AG04450 (cell line): Measurements from ENCODE around the gene TEX29. TPM values are rescaled to one million over a fixed set of nuclear protein-coding genes. Genes with fewer than 3 reads are reported as not detected.

ENCODE experiments used
- CTCF ChIA-PET: fragments of 300-600, 350-600 bp; formaldehyde crosslinking; extraction: SDS; loops from one replicate; lab custom pipeline; 2022; ENCODE audit warnings: antibody characterized with exemption, inconsistent platforms; lab: Charles Lee
- POLR2A ChIA-PET: fragments of 350-600 bp; formaldehyde crosslinking; extraction: SDS; loops from one replicate; lab custom pipeline; 2021; ENCODE audit warnings: antibody characterized with exemption, inconsistent platforms; lab: Yijun Ruan, JAX
- DNase-seq: peaks from one replicate; pipeline ENCODE4 v3.0.0-alpha.2; 2011; ENCODE audit warnings: low read depth, low spot score
- H3K27ac ChIP-seq: one replicate; pipeline ENCODE4 v1.5.1; 2012; ENCODE audit warnings: low read depth, low read length, control low read depth
- H3K27me3 ChIP-seq: one replicate; pipeline ENCODE4 v1.6.0; 2012; ENCODE audit warnings: low read length; ENCODE audit not compliant: control insufficient read depth, insufficient read depth
- H3K4me3 ChIP-seq: 2 replicates; pipeline ENCODE4 v1.5.1; 2011; ENCODE audit warnings: mild to moderate bottlenecking, low read depth, low read length, control low read depth
- H3K9me3 ChIP-seq: 2 replicates; pipeline ENCODE4 v1.5.1; 2012; ENCODE audit warnings: low read length; ENCODE audit not compliant: control insufficient read depth, insufficient read depth
- CTCF ChIP-seq: IDR thresholded peaks from 2 replicates; pipeline ENCODE4 v1.5.1; 2011; ENCODE audit warnings: low read depth, low read length, control low read depth, inconsistent platforms
- polyA plus RNA-seq: library from polyadenylated mRNA; depleted of rRNA; stranded (reverse); fragments of >200 nt; gene quantifications from 2 replicates; pipeline ENCODE4 v1.2.3, GENCODE V29; 2011

TEX29 gene
- polyA plus RNA-seq, 1 experiment, result 6.1 TPM

- POLR2A ChIA-PET, result no interaction called here
- H3K9me3 ChIP-seq, result peaks cover 6% of the 10 kb centered on the region; the same call in 1 of the 2 replicates
Observed at GRCh38 chr13:111287201-111287600, 33.2 kb upstream of the TEX29 start.

GRCh38 chr13:111288276-111288675, 32.2 kb upstream of the TEX29 start:
- ChIA-PET CTCF (interaction anchor here (0.6 kb wide), 1 partner anchor 325 kb away, joined by 3 read pairs; no protein-coding TSS in a partner anchor), POLR2A (no interaction called here)
- no peaks in the 10 kb centered on the region for H3K27me3 ChIP-seq
- H3K9me3 ChIP-seq, result no peaks in the 10 kb centered on the region; the same call in 1 of the 2 replicates
- no peak for DNase-seq
- peak overlapping the region; percentile 11 for H3K27ac ChIP-seq
- no peak overlapping the region for H3K4me3 ChIP-seq
- no peak for TF ChIP-seq CTCF

More at GRCh38 chr13:111287201-111287600, 33.2 kb upstream of the TEX29 start:
- no peak for DNase-seq
- CTCF ChIA-PET, result no interaction called here
- H3K27ac ChIP-seq, result no peak overlapping the region
- TF ChIP-seq CTCF, result no peak
- H3K27me3 ChIP-seq, result no peaks in the 10 kb centered on the region
- no peak overlapping the region for H3K4me3 ChIP-seq

- no peak for TF ChIP-seq CTCF
- ChIA-PET POLR2A (no interaction called here), CTCF (no interaction called here)
Observed at GRCh38 chr13:111289251-111289650, 31.2 kb upstream of the TEX29 start.

GRCh38 chr13:111291908-111292307, 28.5 kb upstream of the TEX29 start:
- CTCF ChIA-PET, result no interaction called here

More at GRCh38 chr13:111289251-111289650, 31.2 kb upstream of the TEX29 start:
- H3K27me3 ChIP-seq, result no peaks in the 10 kb centered on the region
- DNase-seq, result no peak
- no peaks in the 10 kb centered on the region; the same call in 1 of the 2 replicates for H3K9me3 ChIP-seq
- H3K4me3 ChIP-seq, result no peak overlapping the region
- H3K27ac ChIP-seq, result no peak overlapping the region

More at GRCh38 chr13:111291908-111292307, 28.5 kb upstream of the TEX29 start:
- no peaks in the 10 kb centered on the region; the same call in 1 of the 2 replicates for H3K9me3 ChIP-seq
- no peaks in the 10 kb centered on the region for H3K27me3 ChIP-seq
- no peak for TF ChIP-seq CTCF
- POLR2A ChIA-PET, result no interaction called here
- H3K27ac ChIP-seq, result no peak overlapping the region
- DNase-seq, result no peak
- H3K4me3 ChIP-seq, result no peak overlapping the region
